Gastrocnemius medialis (tissue), 4 donors: Measurements from ENCODE around the gene SARM1.

ENCODE experiments used
- POLR2A ChIP-seq, 2 donors: fragments of 450-650 bp; IDR thresholded peaks; one replicate each; pipeline ENCODE4 v1.6.1; 2017; ENCODE audit warnings: antibody characterized with exemption in 2 of 2, mild to moderate bottlenecking in 2 of 2, moderate library complexity in 2 of 2
- TF ChIP-seq, protein P1 (sequence below), 5 experiments: fragments of 450-650 bp in 3 of 5; fragments of 200-600 bp in 2 of 5; sonication (generic) in 2 of 5; IDR thresholded peaks in 4 of 5; conservative IDR thresholded peaks in 1 of 5; 1 replicate in 4 of 5; 2 replicates in 1 of 5; pipeline ENCODE4 v1.5.1; 2016 to 2019; ENCODE audit warnings: antibody characterized with exemption in 5 of 5, mild to moderate bottlenecking in 3 of 5, moderate library complexity in 3 of 5

DNA sequence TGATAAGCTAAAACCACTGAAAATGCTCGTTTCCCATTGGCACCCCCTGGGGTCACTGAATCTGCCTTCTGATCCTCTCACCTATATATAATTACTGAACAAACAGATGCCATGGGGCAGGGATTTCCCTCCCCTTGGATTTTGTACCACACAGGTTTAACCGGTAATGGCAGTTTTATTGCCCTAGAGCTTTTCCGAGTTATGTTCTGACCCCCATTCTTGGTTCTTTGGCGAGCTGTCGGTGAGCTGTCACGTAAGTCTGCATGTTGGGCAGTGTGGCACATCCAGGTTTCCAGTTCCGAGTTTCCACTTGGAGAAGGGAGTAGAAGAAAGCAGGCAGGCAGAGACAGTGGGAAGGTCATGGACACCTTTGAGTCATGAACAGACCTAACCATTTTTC is 45.4 kb upstream of the SARM1 start:
- TF ChIP-seq, protein P1, sequence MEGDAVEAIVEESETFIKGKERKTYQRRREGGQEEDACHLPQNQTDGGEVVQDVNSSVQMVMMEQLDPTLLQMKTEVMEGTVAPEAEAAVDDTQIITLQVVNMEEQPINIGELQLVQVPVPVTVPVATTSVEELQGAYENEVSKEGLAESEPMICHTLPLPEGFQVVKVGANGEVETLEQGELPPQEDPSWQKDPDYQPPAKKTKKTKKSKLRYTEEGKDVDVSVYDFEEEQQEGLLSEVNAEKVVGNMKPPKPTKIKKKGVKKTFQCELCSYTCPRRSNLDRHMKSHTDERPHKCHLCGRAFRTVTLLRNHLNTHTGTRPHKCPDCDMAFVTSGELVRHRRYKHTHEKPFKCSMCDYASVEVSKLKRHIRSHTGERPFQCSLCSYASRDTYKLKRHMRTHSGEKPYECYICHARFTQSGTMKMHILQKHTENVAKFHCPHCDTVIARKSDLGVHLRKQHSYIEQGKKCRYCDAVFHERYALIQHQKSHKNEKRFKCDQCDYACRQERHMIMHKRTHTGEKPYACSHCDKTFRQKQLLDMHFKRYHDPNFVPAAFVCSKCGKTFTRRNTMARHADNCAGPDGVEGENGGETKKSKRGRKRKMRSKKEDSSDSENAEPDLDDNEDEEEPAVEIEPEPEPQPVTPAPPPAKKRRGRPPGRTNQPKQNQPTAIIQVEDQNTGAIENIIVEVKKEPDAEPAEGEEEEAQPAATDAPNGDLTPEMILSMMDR (IDR thresholded peaks at IDR 0.05 in 4 of 5, conservative IDR thresholded peaks at IDR 0.05 in 1 of 5): no peak
- no peak for TF ChIP-seq POLR2A (IDR thresholded peaks at IDR 0.05)
